NCI-H345 (cell line): ENCODE data around the gene NDE1.
A peak's percentile ranks its signal among the peaks of the same experiment; 100 is the strongest.
"Not testable (repeated sequence)": the region's sequence is repeated elsewhere in the genome, so short reads cannot be mapped to it uniquely, and the experiment has no call there.

ENCODE experiments used
- DNase-seq: peaks from one replicate; lab custom pipeline; 2025; lab: John Stamatoyannopoulos, UW

Gene NDE1

DNA sequence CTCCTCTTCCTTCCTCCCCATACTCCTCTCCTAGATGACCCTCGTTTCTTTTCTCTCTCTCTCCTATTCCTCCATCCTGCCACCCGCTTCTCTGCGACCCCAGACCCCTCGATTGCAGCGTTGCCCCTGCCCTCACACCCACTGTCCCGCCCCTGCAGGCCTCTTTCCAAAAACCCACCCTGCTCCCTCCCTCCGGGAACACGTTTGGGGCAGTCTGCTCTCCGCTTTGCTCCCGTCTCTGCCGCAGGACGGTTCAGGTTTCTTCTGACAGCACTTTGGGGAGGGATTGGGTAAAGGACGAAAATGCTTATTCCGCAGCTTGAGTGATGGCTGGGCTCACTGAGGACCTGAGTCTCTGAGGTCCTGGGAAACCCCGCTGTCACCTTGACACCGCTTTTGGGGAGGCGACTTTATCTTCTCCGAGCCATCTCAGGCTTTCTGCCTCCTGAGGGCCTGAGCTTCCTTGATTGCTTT lies 690 bp downstream of the NDE1 start:
- peak; percentile 7 for DNase-seq

DNA sequence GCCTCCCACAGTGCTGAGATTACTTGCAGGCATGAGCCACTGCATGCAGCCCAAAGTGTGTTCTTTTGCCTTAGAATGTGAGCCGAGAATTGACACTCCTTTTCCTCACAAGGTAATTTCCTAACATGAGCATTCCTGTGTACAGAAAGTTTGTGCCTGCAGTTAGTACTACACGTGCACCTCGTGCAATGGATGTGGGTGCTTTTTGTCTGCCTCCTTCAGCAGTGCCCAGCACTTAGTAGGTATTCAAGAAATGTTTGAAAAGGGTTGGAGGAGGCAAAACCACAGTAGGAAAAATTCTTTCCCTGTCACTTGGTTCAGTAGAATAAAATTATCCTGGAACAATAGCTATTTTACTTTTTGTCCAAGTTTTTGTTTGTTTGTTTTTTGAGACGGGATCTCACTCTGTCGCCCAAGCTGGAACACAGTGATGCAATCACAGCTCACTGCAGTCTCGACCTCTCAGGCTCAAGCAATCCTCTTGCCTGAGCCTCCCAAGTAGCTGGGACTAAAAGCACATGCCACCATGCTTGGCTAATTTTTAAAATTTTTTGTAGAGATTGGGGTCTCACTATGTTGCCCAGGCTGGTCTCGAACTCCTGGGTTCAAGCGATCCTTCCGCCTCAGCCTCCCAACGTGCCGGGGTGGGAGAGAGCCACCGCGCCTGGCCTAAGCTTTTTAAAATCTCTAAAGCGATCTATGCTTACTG lies 2.4 kb downstream of the NDE1 start:
- DNase-seq = no peak

DNA sequence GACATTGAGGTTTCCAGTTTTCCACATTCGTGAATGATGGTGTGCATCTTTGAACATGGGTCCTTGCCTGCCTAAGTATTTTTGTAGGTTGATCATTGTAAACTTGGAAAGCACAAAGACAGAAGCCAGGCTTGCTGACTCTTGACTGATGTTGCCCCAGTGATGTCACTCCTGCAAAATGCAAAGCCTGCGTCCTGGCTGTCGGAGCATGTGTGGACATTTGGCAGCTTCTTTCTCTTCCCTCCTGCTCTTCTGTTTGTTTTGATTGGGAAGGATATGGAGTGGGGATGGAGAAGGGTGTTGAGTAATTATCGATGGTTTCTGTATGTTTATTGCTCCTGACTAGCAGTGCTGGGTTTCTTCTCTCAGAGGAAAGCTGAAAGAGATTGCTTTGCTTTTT lies 3.2 kb downstream of the NDE1 start:
- peak; percentile 20 for DNase-seq

DNA sequence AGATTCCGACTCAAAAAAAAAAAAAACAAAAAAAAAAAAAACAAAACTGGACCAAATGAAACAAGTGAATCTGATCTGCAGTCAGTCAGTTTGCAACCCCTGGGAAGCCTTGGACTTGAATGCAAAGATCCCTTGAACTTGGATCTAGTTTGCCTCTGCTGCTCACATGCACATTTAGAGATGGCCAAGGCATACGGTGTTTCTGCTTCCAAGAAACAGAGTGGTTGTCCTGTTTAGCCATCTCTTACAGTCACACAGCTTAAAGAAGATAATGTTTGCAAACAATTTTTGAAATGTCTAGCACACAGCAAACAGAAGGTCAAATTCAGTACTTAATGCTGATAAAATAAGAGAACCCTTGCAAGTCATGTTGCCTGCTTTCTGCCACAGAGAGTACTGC lies 4.5 kb downstream of the NDE1 start:
- DNase-seq = no peak

DNA sequence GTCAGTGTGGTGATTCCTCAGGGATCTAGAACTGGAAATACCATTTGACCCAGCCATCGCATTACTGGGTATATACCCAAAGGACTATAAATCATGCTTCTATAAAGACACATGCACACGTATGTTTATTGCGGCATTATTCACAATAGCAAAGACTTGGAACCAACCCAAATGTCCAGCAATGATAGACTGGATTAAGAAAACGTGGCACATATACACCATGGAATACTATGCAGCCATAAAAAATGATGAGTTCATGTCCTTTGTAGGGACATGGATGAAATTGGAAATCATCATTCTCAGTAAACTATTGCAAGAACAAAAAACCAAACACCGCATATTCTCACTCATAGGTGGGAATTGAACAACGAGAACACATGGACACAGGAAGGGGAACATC lies 5.5 kb downstream of the NDE1 start:
- DNase-seq = not testable (repeated sequence)

DNA sequence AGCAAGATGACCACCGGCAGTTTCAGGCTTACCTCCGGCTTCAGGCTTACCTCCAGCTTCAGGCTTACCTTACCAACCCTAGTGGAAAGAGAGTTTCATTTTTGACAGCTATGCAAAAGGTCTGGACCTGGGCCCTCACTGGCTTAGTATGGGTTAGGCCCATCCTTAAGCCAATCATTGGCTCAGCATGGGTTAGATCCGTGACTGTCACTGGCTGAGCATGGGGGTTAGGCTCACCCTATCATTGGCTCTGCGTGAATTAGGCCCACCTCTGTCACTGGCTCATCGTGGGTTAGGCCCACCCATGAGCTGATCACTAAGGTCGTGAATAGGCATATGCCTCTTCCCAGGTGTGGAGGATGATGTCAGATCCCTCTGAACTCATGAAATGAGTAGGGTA lies 8.1 kb downstream of the NDE1 start:
- DNase-seq = no peak

DNA sequence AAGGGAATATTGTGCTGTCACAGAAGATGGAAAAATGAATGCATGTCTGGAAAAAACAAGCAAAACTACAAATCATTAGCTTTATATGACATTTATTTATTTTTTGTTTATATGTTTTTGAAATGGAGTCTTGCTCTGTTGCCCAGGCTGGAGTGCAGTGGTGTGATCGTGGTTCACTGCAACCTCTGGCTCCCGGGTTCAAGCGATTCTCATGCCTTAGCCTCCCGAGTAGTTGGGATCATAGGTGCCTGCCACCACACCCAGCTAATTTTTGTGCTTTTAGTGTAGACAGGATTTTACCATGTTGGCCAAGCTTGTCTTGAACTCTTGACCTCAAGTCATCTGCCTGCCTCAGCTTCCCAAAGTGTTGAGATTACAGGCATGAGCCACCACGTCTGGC lies 8.5 kb downstream of the NDE1 start:
- no peak for DNase-seq

DNA sequence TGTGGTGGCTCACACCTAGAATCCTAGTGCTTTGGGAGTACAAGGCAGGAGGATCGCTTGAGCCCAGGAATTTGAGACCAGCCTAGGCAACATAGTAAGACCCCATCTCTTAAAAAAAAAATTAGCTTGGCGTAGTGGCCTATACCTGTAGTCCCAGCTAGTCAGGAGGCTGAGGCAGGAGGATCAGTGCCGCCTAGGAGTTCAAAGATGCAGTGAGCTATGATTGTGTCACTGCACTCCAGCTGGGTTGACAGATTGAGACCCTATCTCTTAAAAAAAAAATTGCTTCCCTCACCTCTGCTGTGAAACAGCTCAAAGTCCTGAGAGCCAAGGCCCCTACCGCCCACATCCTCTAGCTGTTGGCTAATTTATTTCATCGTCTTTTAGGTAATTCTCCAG lies 10.2 kb downstream of the NDE1 start:
- DNase-seq = no peak

DNA sequence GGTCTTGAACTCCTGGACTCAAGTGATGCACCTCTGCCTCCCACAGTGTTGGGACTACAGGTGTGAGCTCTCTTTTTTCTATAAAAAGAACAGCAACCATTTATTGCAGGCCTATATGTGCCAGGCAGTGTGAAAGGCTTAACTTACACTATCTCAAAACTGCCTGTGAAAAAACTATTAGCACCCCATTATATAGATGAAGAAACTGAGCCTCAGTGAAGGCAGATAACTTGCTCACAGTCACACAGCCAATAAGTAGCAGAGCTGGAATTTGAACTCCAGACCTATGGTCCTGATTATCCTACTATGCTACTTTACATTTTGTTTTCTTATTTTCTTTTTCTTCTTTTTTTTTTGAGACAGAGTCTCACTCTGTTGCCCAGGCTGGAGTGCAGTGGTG lies 15.1 kb downstream of the NDE1 start:
- no peak for DNase-seq

DNA sequence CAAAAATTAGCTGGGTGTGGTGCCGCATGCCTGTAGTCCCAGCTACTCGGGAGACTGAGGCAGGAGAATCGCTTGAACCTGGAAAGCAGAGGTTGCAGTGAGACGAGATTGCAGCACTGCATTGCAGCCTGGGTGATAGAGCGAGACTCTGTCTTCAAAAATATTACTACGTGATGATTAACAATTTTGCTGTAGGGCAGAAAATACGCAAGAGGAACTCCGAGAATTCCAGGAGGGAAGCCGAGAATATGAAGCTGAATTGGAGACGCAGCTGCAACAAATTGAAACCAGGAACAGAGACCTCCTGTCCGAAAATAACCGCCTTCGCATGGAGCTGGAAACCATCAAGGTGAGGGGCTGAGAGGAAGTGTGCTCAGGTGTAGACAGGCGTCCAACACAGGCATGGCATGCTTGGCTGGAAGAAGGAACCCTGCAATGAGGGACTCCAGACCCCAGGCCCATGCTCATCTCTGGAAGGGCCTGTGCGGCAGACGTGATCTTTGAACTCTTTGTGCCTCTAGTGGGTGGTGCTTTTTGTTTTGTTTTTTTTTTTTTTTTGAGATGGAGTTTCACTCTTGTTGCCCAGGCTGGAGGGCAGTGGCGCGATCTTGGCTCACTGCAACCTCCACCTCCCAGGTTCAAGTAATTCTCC lies 17.2 kb downstream of the NDE1 start:
- no peak for DNase-seq

DNA sequence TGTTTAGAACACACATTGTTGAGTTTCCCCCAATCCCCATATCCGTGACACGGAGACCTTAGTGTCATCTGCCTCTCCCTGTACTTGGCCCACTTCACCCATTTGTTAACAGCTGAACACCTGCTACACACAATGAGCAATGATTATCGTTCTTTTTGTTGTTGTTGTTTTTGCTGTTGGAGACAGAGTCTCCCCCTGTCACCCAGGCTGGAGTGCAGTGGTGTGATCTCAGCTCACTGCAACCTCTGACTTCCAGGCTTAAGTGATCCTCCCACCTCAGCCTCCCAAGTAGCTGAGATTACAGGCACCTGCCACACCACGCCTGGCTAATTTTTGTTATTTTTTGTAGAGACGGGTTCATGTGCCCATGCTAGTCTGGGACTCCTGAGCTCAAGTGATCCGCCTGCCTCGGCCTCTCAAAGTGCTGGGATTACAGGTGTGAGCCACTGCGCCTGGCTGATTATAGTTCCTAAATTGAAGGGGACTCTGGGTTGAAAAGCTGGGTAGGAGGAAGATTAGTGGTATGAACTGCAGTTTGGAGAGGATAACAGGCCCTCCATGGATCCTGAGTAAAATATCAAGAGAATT lies 21.6 kb downstream of the NDE1 start:
- peak; percentile 76 for DNase-seq

DNA sequence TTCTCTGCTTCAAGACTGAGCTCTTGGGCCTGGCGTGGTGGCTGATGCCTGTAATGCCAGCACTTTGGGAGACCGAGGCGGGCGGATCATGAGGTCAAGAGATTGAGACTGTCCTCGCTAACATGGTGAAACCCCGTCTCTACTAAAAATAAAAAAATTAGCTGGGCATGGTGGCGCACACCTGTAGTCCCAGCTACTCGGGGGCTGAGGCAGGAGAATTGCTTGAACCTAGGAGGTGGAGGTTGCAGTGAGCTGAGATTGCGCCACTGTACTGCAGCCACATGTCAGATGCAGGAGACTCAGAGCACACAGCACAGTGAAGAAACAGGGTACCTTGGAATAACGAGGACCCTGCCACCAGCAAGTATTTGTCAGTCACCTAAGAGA lies 22.1 kb downstream of the NDE1 start:
- DNase-seq = not testable (repeated sequence)

DNA sequence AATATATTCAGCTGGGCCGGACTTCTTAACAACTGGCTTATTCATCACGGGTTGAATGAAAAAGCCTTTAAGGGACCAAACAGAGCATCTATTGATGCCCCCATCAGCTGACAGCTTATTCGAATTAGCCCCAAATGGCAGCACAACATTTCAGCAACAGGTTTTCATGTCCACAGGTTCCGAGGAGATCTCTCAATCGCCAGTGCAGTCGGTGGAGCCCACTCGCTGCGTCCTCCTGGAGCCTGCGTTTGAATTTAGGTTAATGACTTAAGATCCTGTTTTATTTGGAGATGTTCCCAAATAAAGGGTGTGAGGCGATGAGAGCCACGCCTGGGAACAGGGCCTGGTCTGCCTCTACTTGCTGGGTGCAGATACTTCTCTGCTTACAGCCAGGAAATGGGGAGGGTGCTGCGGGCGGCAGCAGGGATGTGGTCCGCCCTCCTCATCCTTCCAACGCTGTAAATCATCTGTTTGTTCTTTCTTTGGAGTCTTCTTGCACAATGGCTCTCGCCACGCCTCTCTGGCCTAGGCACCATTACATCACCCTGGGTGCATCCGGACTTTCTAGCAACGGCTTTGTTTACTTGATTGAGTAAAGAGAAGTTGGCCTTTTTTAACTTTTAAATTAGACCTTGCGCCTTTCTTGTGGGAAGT lies 22.6 kb downstream of the NDE1 start:
- DNase-seq = peak; percentile 92

DNA sequence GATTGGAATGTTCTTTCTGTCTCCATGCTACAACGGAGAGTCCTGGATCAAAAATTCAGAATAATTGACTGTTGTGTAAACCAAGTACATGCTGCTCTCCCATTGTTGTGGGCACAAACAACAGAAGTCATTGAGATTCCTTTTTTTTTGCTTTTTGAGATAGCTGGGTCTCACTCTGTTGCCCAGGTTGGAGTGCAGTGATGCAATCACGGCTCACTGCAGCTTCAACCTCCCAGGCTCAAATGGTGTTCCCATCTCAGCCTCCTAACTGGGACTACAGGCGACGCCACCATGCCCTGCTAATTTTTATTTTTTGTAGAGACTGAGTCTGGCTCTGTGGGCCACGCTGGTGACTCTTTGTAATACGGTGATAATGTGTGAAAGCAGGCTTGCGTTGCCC lies 24.5 kb downstream of the NDE1 start:
- DNase-seq = no peak

DNA sequence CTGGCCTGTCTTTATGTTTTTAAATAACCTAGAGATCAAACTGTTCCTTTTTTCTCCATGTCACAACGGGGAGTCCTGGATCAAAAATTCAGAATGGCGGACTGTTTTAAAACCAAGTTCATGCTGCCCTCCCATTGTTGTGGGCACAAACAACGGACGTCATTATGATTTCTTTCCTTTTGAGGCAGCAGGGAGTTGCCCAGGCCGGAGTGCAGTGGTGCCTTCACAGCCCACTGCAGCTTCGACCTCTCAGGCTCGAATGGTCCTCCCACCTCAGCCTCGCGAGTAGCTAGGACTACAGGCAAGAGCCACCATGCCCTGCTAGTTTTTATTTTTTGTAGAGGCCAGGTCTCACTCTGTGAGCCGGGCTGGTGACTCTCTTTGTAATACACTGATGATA lies 26.5 kb downstream of the NDE1 start:
- DNase-seq = no peak

DNA sequence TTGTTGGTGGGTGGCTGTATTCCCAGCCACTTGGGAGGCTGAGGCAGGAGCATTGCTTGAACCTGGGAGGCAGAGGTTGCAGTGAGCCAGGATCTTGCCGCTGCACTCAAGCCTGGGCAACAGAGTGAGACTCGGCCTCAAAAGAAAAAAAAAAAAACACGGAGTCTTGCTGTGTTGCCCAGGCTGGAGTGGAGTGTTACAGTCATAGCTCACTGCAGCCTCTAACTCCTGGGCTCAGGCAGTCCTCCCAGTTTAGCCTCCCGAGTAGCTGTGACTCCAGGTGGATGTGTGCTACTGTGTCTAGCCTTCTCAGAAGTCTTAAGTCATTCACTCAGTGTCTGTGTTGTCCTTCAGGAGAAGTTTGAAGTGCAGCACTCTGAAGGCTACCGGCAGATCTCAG lies 27.4 kb downstream of the NDE1 start:
- DNase-seq = no peak

DNA sequence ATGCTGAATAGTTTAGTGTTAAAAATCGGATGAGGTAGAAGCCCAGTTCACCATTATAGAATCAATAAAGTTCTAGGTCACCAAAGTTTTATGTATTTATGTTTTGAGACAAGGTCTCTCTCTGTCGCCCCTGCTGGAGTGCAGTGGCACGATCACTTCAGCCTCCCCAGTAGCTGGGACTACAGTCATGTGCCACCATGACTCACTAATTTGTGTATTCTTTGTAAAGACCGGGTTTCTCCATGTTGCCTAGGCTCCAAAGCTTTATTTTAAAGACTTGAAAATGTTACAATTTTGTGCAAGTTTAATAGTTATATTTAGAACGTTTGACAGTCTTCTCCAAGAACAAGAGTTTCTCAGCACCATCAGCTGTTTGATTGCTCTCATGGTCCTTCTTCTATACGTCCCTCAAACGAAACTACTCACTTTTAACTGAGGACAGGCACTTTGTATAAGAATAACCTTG lies 32.1 kb downstream of the NDE1 start:
- no peak for DNase-seq

DNA sequence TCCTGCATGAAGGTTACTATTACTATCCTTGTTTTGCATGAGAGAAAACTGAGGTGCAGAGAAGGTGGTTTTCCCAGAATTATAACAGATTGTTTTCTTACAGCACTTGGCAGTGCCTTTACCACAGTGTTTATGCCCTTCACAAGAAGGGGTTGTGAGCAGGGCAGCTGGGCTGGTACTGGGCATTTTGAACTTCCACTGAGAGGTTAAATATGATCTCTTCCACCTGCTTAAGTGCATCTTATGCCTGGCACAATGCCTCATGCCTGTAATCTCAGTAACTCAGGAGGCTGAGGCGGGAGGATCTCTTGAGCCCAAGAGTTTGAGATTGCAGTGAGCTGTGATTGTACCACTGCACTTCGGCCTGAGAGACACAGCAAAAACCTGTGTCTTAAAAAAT lies 36.2 kb downstream of the NDE1 start:
- DNase-seq = no peak

DNA sequence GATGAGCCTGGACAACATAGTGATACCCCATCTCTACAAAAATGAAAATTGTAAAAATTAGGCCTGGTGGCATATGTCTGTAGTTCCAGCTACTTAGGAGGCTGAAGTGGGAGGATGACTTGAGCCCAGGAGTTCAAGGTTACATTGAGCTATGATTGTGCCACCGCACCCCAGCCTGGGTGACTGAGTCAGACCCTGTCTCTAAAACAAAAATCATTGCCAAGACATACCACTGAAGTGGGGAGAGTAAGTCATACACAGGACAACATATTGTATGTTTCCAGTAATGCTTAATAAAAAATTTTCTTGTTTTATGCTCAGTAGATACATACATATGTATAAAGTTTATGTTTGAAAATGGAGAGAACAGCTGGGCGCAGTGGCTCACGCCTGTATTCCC lies 39.2 kb downstream of the NDE1 start:
- DNase-seq = no peak

DNA sequence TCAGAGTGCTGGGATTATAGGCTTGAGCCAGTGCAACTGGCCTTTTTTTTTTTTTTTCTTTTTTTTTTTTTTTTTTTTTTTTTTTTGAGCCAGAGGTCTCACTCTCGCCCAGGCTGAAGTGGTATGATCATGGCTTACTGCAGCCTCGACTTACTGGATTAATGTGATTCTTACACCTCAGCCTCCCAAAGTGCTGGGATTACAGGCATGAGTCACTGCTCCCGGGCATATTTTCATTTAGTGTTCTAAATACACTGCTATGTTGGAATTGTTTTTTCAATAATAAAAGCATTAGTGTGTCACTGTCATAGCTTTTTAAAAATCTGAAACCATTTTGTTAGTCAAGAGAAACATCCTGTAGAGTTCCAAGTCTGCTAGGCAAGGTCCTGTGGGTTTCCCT lies 40.3 kb downstream of the NDE1 start:
- no peak for DNase-seq

DNA sequence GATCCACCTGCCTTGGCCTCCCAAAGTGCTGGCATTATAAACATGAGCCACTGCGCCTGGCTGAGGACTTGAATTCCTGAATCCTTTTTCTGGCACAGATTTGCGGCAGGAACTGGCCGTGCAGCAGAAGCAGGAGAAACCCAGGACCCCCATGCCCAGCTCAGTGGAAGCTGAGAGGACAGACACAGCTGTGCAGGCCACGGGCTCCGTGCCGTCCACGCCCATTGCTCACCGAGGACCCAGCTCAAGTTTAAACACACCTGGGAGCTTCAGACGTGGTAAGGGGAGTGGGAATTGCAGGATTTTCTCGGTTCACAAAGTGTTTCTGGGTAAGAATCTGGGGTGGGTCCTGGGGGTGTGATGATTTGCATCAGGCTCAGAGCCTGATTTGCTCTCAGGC lies 41.0 kb downstream of the NDE1 start:
- no peak for DNase-seq

DNA sequence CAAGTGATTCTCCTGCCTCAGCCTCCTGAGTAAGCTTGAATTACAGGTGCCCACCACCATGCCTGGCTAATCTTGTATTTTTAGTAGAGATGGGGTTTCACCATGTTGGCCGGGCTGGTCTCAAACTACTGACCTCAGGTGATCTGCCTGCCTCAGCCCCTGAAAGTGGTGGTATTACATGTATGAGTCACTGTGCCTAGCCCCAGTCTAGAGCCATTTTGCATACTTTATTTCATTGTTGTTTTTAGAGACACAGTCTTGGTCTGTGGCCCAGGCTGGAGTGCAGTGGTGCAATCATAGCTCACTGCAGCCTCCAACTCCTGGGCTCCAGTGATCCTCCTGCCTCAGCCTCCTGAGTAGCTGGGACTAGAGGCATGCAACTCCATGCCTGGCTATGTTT lies 42.5 kb downstream of the NDE1 start:
- DNase-seq = not testable (repeated sequence)

DNA sequence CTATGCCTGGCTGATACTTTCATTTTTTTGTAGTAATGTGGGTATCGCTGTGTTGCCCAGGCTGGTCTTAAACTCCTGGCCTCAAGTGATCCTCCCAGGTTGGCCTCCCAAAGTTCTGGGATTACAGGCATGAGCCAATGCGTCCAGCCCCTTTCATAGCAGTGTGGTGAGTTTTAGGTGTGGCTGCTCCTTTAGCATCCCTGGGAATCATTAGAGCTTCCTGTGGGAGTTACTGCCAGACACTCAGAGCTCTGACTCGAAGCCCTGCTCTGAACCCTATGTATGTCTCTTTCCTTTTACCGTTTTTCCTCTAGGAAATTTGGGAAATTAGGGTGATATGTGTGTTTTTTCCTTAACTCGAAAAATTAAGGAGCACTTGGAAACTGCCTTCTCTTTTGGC lies 44.5 kb downstream of the NDE1 start:
- DNase-seq = no peak
